ENCODE results near the gene SLC22A1. TPM values are rescaled to one million over a fixed set of nuclear protein-coding genes. Genes with fewer than 3 reads are reported as not detected.
A peak's percentile ranks its signal among the peaks of the same experiment; 100 is the strongest.

The SLC22A1 gene
- polyA plus RNA-seq, 1 donor from 2014 or later = 0.71 TPM

- TF ChIP-seq EP300 (conservative IDR thresholded peaks at IDR 0.05; ENCODE audit: poor library complexity, severe bottlenecking) = no peak
- Histone ChIP-seq H4K20me1 (ENCODE audit: insufficient read depth) (no peaks in the 10 kb centered on the region), H3K4me2 (ENCODE audit: low read length) (no peak overlapping the region), H2AFZ (ENCODE audit: low read depth, low read length) (no peak overlapping the region), H3K4me3 (ENCODE audit: low read length) (no peak overlapping the region), H3K9ac (ENCODE audit: low read length) (no peak overlapping the region), H3K27me3 (ENCODE audit: insufficient read depth, low read depth, low read length) (no peaks in the 10 kb centered on the region), H3F3A (ENCODE audit: insufficient read depth, low read length, poor library complexity, severe bottlenecking) (no peaks in the 10 kb centered on the region), H3K9me3 (ENCODE audit: low read length) (no peaks in the 10 kb centered on the region), H3K36me3 (ENCODE audit: insufficient read depth, low read length) (no peaks in the 10 kb centered on the region), H3K79me2 (replicated peaks; ENCODE audit: insufficient read depth, low read length) (no peaks in the 10 kb centered on the region), H3K27ac (ENCODE audit: low read length) (no peak overlapping the region), H3K9me2 (ENCODE audit: insufficient read depth, low read length) (no peaks in the 10 kb centered on the region)
These were observed 15.7 kb downstream of the SLC22A1 start for GRCh38 chr6:160137130-160137988.

GRCh38 chr6:160137989-160138835 lies 16.6 kb downstream of the SLC22A1 start:
- TF ChIP-seq EP300 (conservative IDR thresholded peaks at IDR 0.05; ENCODE audit: poor library complexity, severe bottlenecking) (no peak), POLR2AphosphoS5 (IDR thresholded peaks at IDR 0.05) (no peak), RAD21 (conservative IDR thresholded peaks at IDR 0.05) (peak; percentile 74), EZH2 (IDR thresholded peaks at IDR 0.05; ENCODE audit: borderline replicate concordance, insufficient read depth, low read length, poor library complexity, severe bottlenecking) (no peak), SMC3 (conservative IDR thresholded peaks at IDR 0.05; ENCODE audit: poor library complexity) (peak; percentile 82), MXI1 (conservative IDR thresholded peaks at IDR 0.05; ENCODE audit: poor library complexity, severe bottlenecking) (no peak), REST (IDR thresholded peaks at IDR 0.05; ENCODE audit: borderline replicate concordance) (no peak), CTCF (IDR thresholded peaks at IDR 0.05; ENCODE audit: poor library complexity, severe bottlenecking) (peak; percentile 83), TAF1 (IDR thresholded peaks at IDR 0.05; ENCODE audit: low read depth) (no peak)

More at GRCh38 chr6:160137989-160138835, 16.6 kb downstream of the SLC22A1 start:
- no peak overlapping the region for H3K4me2 ChIP-seq (ENCODE audit: low read length)
- H3K9me3 ChIP-seq (ENCODE audit: low read length) = no peaks in the 10 kb centered on the region
- H3F3A ChIP-seq (ENCODE audit: insufficient read depth, low read length, poor library complexity, severe bottlenecking) = no peaks in the 10 kb centered on the region
- no peak overlapping the region for H3K9ac ChIP-seq (ENCODE audit: low read length)
- H3K4me3 ChIP-seq (ENCODE audit: low read length) = no peak overlapping the region
- no peak overlapping the region for H2AFZ ChIP-seq (ENCODE audit: low read depth, low read length)
- no peaks in the 10 kb centered on the region for H3K79me2 ChIP-seq (replicated peaks; ENCODE audit: insufficient read depth, low read length)
- H3K9me2 ChIP-seq (ENCODE audit: insufficient read depth, low read length) = no peaks in the 10 kb centered on the region
- H3K27ac ChIP-seq (ENCODE audit: low read length) = no peak overlapping the region
- no peaks in the 10 kb centered on the region for H3K27me3 ChIP-seq (ENCODE audit: insufficient read depth, low read depth, low read length)
- no peaks in the 10 kb centered on the region for H4K20me1 ChIP-seq (ENCODE audit: insufficient read depth)
- no peaks in the 10 kb centered on the region for H3K36me3 ChIP-seq (ENCODE audit: insufficient read depth, low read length)
